Stimulated activated effector memory CD8-positive, alpha-beta T cell treated with anti-CD3 and anti-CD28 coated beads, Interleukin-12 subunit alpha, Interleukin-12 subunit beta, amount 100 ng/mL, for 72 hours (primary cell): ENCODE measurements around the gene CYSRT1.
"Not testable (repeated sequence)": the region's sequence is repeated elsewhere in the genome, so short reads cannot be mapped to it uniquely, and the experiment has no call there.

Experiments
- ATAC-seq: fragments of 150-1000 bp; cut with Tn5 transposase; 2 replicates; pipeline ENCODE4 v1.10.0; 2021
- DNase-seq, 2 donors: peaks; one replicate each; pipeline ENCODE4 v3.0.0; 2021 to 2022; ENCODE audit warnings: low spot score in 2 of 2
- H3K27ac Mint-ChIP-seq: one replicate; pipeline ENCODE4 v1.8.0; 2022; ENCODE audit warnings: mild to moderate bottlenecking, mixed read lengths
- H3K36me3 Mint-ChIP-seq: one replicate; pipeline ENCODE4 v1.8.0; 2022; ENCODE audit warnings: mild to moderate bottlenecking, mixed read lengths
- H3K4me1 Mint-ChIP-seq: one replicate; pipeline ENCODE4 v1.8.0; 2022; ENCODE audit warnings: mixed read lengths
- H3K4me3 Mint-ChIP-seq: one replicate; pipeline ENCODE4 v1.8.0; 2022; ENCODE audit warnings: mild to moderate bottlenecking, mixed read lengths
- H3K9me3 Mint-ChIP-seq: one replicate; pipeline ENCODE4 v1.8.0; 2022; ENCODE audit warnings: mixed read lengths

Gene CYSRT1

GRCh38 chr9:137234055-137234697, 9.2 kb downstream of the CYSRT1 start:
- DNase-seq, result no peak
- H3K27ac Mint-ChIP-seq, result no peak overlapping the region
- no peak overlapping the region for H3K4me3 Mint-ChIP-seq
- H3K36me3 Mint-ChIP-seq, result peaks cover 5% of the 10 kb centered on the region
- H3K9me3 Mint-ChIP-seq, result no peaks in the 10 kb centered on the region
- H3K4me1 Mint-ChIP-seq, result peaks cover 11% of the 10 kb centered on the region
- ATAC-seq, result no peak

GRCh38 chr9:137234758-137235423, 9.9 kb downstream of the CYSRT1 start:
- DNase-seq (no peak), ATAC-seq (no peak)
- H3K27ac Mint-ChIP-seq, result no peak overlapping the region
- H3K4me3 Mint-ChIP-seq, result no peak overlapping the region
- H3K36me3 Mint-ChIP-seq, result peaks cover 7% of the 10 kb centered on the region
- H3K9me3 Mint-ChIP-seq, result no peaks in the 10 kb centered on the region
- H3K4me1 Mint-ChIP-seq, result peaks cover 12% of the 10 kb centered on the region

GRCh38 chr9:137235424-137236237, 10.7 kb downstream of the CYSRT1 start:
- H3K4me3 Mint-ChIP-seq, result no peak overlapping the region
- no peaks in the 10 kb centered on the region for H3K9me3 Mint-ChIP-seq
- ATAC-seq, result no peak
- H3K36me3 Mint-ChIP-seq, result peaks cover 7% of the 10 kb centered on the region
- DNase-seq, result no peak
- peaks cover 12% of the 10 kb centered on the region for H3K4me1 Mint-ChIP-seq
- H3K27ac Mint-ChIP-seq, result no peak overlapping the region

- Mint-ChIP-seq H3K9me3 (no peaks in the 10 kb centered on the region), H3K4me3 (peak overlapping the region; percentile 8), H3K4me1 (peaks cover 19% of the 10 kb centered on the region), H3K27ac (no peak overlapping the region), H3K36me3 (peaks cover 15% of the 10 kb centered on the region)
- peak; percentile 36 for ATAC-seq
- peak; percentile 88 to 95 for DNase-seq
Observed at GRCh38 chr9:137236238-137236935, 11.4 kb downstream of the CYSRT1 start.

- Mint-ChIP-seq H3K4me3 (peak overlapping the region; percentile 8), H3K4me1 (peaks cover 19% of the 10 kb centered on the region), H3K27ac (no peak overlapping the region), H3K36me3 (peaks cover 21% of the 10 kb centered on the region), H3K9me3 (no peaks in the 10 kb centered on the region)
- DNase-seq (no peak), ATAC-seq (no peak)
Observed at GRCh38 chr9:137236936-137237421, 12.0 kb downstream of the CYSRT1 start.

GRCh38 chr9:137237759-137238726, 13.1 kb downstream of the CYSRT1 start:
- Mint-ChIP-seq H3K27ac (no peak overlapping the region), H3K9me3 (no peaks in the 10 kb centered on the region), H3K4me3 (peak overlapping the region; percentile 85), H3K36me3 (peaks cover 31% of the 10 kb centered on the region), H3K4me1 (peaks cover 30% of the 10 kb centered on the region)
- DNase-seq (no peak), ATAC-seq (no peak)

GRCh38 chr9:137239541-137240200, 14.7 kb downstream of the CYSRT1 start:
- ATAC-seq, H3K27ac Mint-ChIP-seq, H3K9me3 Mint-ChIP-seq, DNase-seq: not testable (repeated sequence)
- peaks cover 48% of the 10 kb centered on the region for H3K36me3 Mint-ChIP-seq
- peak overlapping the region; percentile 85 for H3K4me3 Mint-ChIP-seq
- H3K4me1 Mint-ChIP-seq, result peaks cover 45% of the 10 kb centered on the region

GRCh38 chr9:137240318-137240840, 15.4 kb downstream of the CYSRT1 start:
- no peak for DNase-seq
- Mint-ChIP-seq H3K36me3 (peaks cover 49% of the 10 kb centered on the region), H3K4me1 (peaks cover 45% of the 10 kb centered on the region), H3K4me3 (peak overlapping the region; percentile 85), H3K27ac (peak overlapping the region; percentile 98), H3K9me3 (no peaks in the 10 kb centered on the region)
- ATAC-seq, result peak; percentile 46

- Mint-ChIP-seq H3K4me3 (peak within 1 kb of the TSS; percentile 85), H3K9me3 (no peaks in the 10 kb centered on the region), H3K27ac (peak within 1 kb of the TSS; percentile 98), H3K36me3 (peaks cover 49% of the 10 kb centered on the region), H3K4me1 (peaks cover 45% of the 10 kb centered on the region)
- DNase-seq (peak; percentile 90 to 97), ATAC-seq (peak; percentile 87)
Observed at GRCh38 chr9:137240841-137241489, 16.0 kb downstream of the CYSRT1 start, which contains the start of gene TUBB4B. Gene TUBB4B, plus strand, starts transcription at chr9:137241287. Its CDS starts 74 bp downstream, at chr9:137241361.

- peak; percentile 64 to 84 for DNase-seq
- no peaks in the 10 kb centered on the region for H3K9me3 Mint-ChIP-seq
- ATAC-seq, result peak; percentile 46
- H3K36me3 Mint-ChIP-seq, result peaks cover 49% of the 10 kb centered on the region
- H3K4me3 Mint-ChIP-seq, result peak overlapping the region; percentile 85
- H3K27ac Mint-ChIP-seq, result peak overlapping the region; percentile 98
- H3K4me1 Mint-ChIP-seq, result peaks cover 45% of the 10 kb centered on the region
Observed at GRCh38 chr9:137241490-137242268, 16.7 kb downstream of the CYSRT1 start.

- peak overlapping the region; percentile 85 for H3K4me3 Mint-ChIP-seq
- H3K27ac Mint-ChIP-seq, result peak overlapping the region; percentile 98
- no peaks in the 10 kb centered on the region for H3K9me3 Mint-ChIP-seq
- DNase-seq (no peak), ATAC-seq (no peak)
- peaks cover 45% of the 10 kb centered on the region for H3K4me1 Mint-ChIP-seq
- peaks cover 49% of the 10 kb centered on the region for H3K36me3 Mint-ChIP-seq
Observed at GRCh38 chr9:137242269-137243203, 17.6 kb downstream of the CYSRT1 start.
